Neural cell (in vitro differentiated cells): Measurements from ENCODE around the gene ARHGEF19. TPM values are rescaled to one million over a fixed set of nuclear protein-coding genes. Genes with fewer than 3 reads are reported as not detected.

Experiments used
- H2AFZ ChIP-seq: fragments of 200-600, 300-800 bp; sonication (generic), shearing (Covaris generic); 2 replicates; pipeline ENCODE4 v1.6.0; 2014; ENCODE audit warnings: low read depth, mild to moderate bottlenecking, antibody characterized with exemption, low read length, moderate library complexity
- H3F3A ChIP-seq: fragments of 200-600 bp; shearing (Covaris generic); 2 replicates; pipeline ENCODE4 v1.6.1; 2016; ENCODE audit warnings: mild to moderate bottlenecking, moderate library complexity, mixed read lengths, antibody characterized with exemption, low read length; ENCODE audit not compliant: insufficient read depth, poor library complexity, severe bottlenecking
- H3K27ac ChIP-seq: fragments of 200-600, 300-800 bp; sonication (generic), shearing (Covaris generic); 2 replicates; pipeline ENCODE4 v1.5.1; 2014; ENCODE audit warnings: mild to moderate bottlenecking, low read length, moderate library complexity
- H3K27me3 ChIP-seq: fragments of 300-800, 200-600 bp; sonication (generic), shearing (Covaris generic); 2 replicates; pipeline ENCODE4 v1.6.0; 2014; ENCODE audit warnings: mild to moderate bottlenecking, low read depth, low read length, moderate library complexity; ENCODE audit not compliant: insufficient read depth
- H3K36me3 ChIP-seq: fragments of 300-800, 200-600 bp; sonication (generic), shearing (Covaris generic); 2 replicates; pipeline ENCODE4 v1.5.1; 2014; ENCODE audit warnings: mild to moderate bottlenecking, antibody characterized with exemption, low read length, moderate library complexity; ENCODE audit not compliant: insufficient read depth
- H3K4me2 ChIP-seq: fragments of 300-800, 200-600 bp; sonication (generic), shearing (Covaris generic); 2 replicates; pipeline ENCODE4 v1.6.0; 2014; ENCODE audit warnings: mild to moderate bottlenecking, low read length
- H3K4me3 ChIP-seq: fragments of 300-800, 200-600 bp; sonication (generic), shearing (Covaris generic); 2 replicates; pipeline ENCODE4 v1.5.1; 2014; ENCODE audit warnings: mild to moderate bottlenecking, low read length, moderate library complexity
- H3K79me2 ChIP-seq: fragments of 200-600 bp; shearing (Covaris generic); replicated peaks from 2 replicates; pipeline ENCODE4 v1.6.0; 2014; ENCODE audit warnings: mild to moderate bottlenecking, low read length, moderate library complexity; ENCODE audit not compliant: insufficient read depth
- H3K9ac ChIP-seq: fragments of 300-800, 200-600 bp; sonication (generic), shearing (Covaris generic); 2 replicates; pipeline ENCODE4 v1.6.1; 2016; ENCODE audit warnings: mild to moderate bottlenecking, low read length, mixed read lengths
- H3K9me2 ChIP-seq: fragments of 200-600 bp; shearing (Covaris generic); 2 replicates; pipeline ENCODE4 v1.6.1; 2016; ENCODE audit warnings: mild to moderate bottlenecking, low read length, mixed read lengths; ENCODE audit not compliant: insufficient read depth
- H3K9me3 ChIP-seq: fragments of 200-600, 300-800 bp; sonication (generic), shearing (Covaris generic); 2 replicates; pipeline ENCODE4 v1.6.1; 2016; ENCODE audit warnings: mild to moderate bottlenecking, mixed run types, low read length, moderate library complexity, mixed read lengths
- H4K20me1 ChIP-seq: fragments of 200-600 bp; shearing (Covaris generic); 2 replicates; pipeline ENCODE4 v1.6.1; 2016; ENCODE audit warnings: mild to moderate bottlenecking, mixed run types; ENCODE audit not compliant: insufficient read depth
- CTCF ChIP-seq: fragments of 450-650 bp; IDR thresholded peaks from 2 replicates; pipeline ENCODE4 v1.5.1; 2014; ENCODE audit warnings: antibody characterized with exemption, mild to moderate bottlenecking, moderate library complexity; ENCODE audit not compliant: poor library complexity, severe bottlenecking
- EP300 ChIP-seq: fragments of 450-650 bp; conservative IDR thresholded peaks from 2 replicates; pipeline ENCODE4 v1.6.1; 2014; ENCODE audit warnings: antibody characterized with exemption, mild to moderate bottlenecking, moderate library complexity; ENCODE audit not compliant: poor library complexity, severe bottlenecking
- EZH2 ChIP-seq: fragments of 200-600, 300-800 bp; shearing (Covaris generic), sonication (generic); IDR thresholded peaks from 2 replicates; pipeline ENCODE4 v1.6.1; 2014; ENCODE audit warnings: antibody characterized with exemption, low read length, borderline replicate concordance, mild to moderate bottlenecking; ENCODE audit not compliant: insufficient read depth, poor library complexity, severe bottlenecking
- MXI1 ChIP-seq: fragments of 450-650 bp; conservative IDR thresholded peaks from 2 replicates; pipeline ENCODE4 v1.6.1; 2014; ENCODE audit warnings: antibody characterized with exemption, mild to moderate bottlenecking; ENCODE audit not compliant: poor library complexity, severe bottlenecking
- POLR2AphosphoS5 ChIP-seq: IDR thresholded peaks from 2 replicates; pipeline ENCODE4 v1.6.1; 2012
- RAD21 ChIP-seq: fragments of 450-650 bp; conservative IDR thresholded peaks from 2 replicates; pipeline ENCODE4 v1.6.1; 2014; ENCODE audit warnings: antibody characterized with exemption, mild to moderate bottlenecking, moderate library complexity
- REST ChIP-seq: IDR thresholded peaks from 2 replicates; pipeline ENCODE4 v1.6.1; 2012; ENCODE audit warnings: borderline replicate concordance
- SMC3 ChIP-seq: fragments of 450-650 bp; conservative IDR thresholded peaks from 2 replicates; pipeline ENCODE4 v1.6.1; 2014; ENCODE audit warnings: antibody characterized with exemption, mild to moderate bottlenecking, moderate library complexity; ENCODE audit not compliant: poor library complexity
- TAF1 ChIP-seq: IDR thresholded peaks from 2 replicates; pipeline ENCODE4 v1.6.1; 2012; ENCODE audit warnings: low read depth
- polyA plus RNA-seq: library from polyadenylated mRNA; depleted of rRNA; stranded (reverse); fragments of >200 nt; gene quantifications from 2 replicates; pipeline ENCODE4 v1.2.3, GENCODE V29; 2014

The ARHGEF19 gene
- polyA plus RNA-seq, 1 donor from 2014 or later, result 0.93 TPM

GRCh38 chr1:16248007-16248436 is 35.6 kb upstream of the ARHGEF19 start:
- H3K27me3 ChIP-seq, result no peaks in the 10 kb centered on the region
- no peaks in the 10 kb centered on the region for H3K9me3 ChIP-seq
- no peaks in the 10 kb centered on the region for H3K9me2 ChIP-seq
- H3K9ac ChIP-seq, result no peak overlapping the region
- H3K27ac ChIP-seq, result no peak overlapping the region
- no peaks in the 10 kb centered on the region for H3K79me2 ChIP-seq
- no peak overlapping the region for H2AFZ ChIP-seq
- no peak overlapping the region for H3K4me2 ChIP-seq
- no peaks in the 10 kb centered on the region for H3F3A ChIP-seq
- no peak overlapping the region for H3K4me3 ChIP-seq
- TF ChIP-seq RAD21 (no peak), MXI1 (no peak), POLR2AphosphoS5 (no peak), EZH2 (no peak), TAF1 (no peak), SMC3 (no peak), REST (no peak), EP300 (no peak), CTCF (no peak)
- H3K36me3 ChIP-seq, result peaks cover 5% of the 10 kb centered on the region
- H4K20me1 ChIP-seq, result no peaks in the 10 kb centered on the region

DNA sequence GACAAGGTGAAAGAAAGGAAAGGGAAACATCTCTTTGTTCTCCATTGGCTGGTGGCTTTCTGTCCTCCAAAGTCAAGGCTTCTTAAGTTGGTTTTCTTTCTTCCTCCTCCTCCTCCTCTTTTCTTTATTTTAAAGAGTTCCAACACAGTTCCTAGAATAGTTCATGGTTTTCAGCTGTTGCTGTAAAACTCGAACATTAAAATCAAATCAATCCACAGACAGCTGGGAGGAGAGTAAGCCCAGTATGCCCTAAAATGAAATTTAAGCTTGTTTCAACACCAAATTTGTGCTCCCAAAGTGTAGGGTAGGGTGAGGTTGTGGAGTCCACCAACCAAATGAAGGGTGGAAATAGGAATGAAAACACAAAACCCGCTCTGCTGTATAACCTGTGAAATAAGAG is 35.0 kb upstream of the ARHGEF19 start:
- H3F3A ChIP-seq, result no peaks in the 10 kb centered on the region
- H3K9me3 ChIP-seq, result no peaks in the 10 kb centered on the region
- H4K20me1 ChIP-seq, result no peaks in the 10 kb centered on the region
- no peak overlapping the region for H3K27ac ChIP-seq
- no peak overlapping the region for H3K9ac ChIP-seq
- H3K79me2 ChIP-seq, result no peaks in the 10 kb centered on the region
- no peak overlapping the region for H3K4me2 ChIP-seq
- no peak overlapping the region for H3K4me3 ChIP-seq
- no peak for TF ChIP-seq CTCF
- no peak for TF ChIP-seq POLR2AphosphoS5
- TF ChIP-seq EP300, result no peak
- no peak for TF ChIP-seq SMC3
- TF ChIP-seq MXI1, result no peak
- H3K36me3 ChIP-seq, result peaks cover 5% of the 10 kb centered on the region
- no peaks in the 10 kb centered on the region for H3K9me2 ChIP-seq
- no peaks in the 10 kb centered on the region for H3K27me3 ChIP-seq
- H2AFZ ChIP-seq, result no peak overlapping the region
